Psoas muscle (tissue), 8 donors: ENCODE measurements around the gene CNKSR2. TPM values are rescaled to one million over a fixed set of nuclear protein-coding genes. Genes with fewer than 3 reads are reported as not detected.

Experiments used
- ATAC-seq, 4 donors: fragments of 200-7000 bp; cut with Tn5 transposase; one replicate each; pipeline ENCODE4 v1.9.1; 2020; ENCODE audit warnings: moderate library complexity in 3 of 4, mild to moderate bottlenecking in 2 of 4
- DNase-seq, 2 donors: peaks; one replicate each; pipeline ENCODE4 v3.0.0-alpha.2; 2020
- H3K27ac ChIP-seq: fragments of 200-600 bp; one replicate; pipeline ENCODE4 v1.8.0; 2022
- H3K27me3 ChIP-seq, 3 donors: fragments of 200-600 bp in 1 of 3; one replicate each; pipeline versions ENCODE4 v1.6.1 to v1.8.0; 2013 to 2022; ENCODE audit warnings: low read length in 2 of 3, mild to moderate bottlenecking in 2 of 3, moderate library complexity in 1 of 3; ENCODE audit not compliant: insufficient read depth in 3 of 3
- H3K36me3 ChIP-seq, 2 donors: fragments of 200-600 bp in 1 of 2; one replicate each; pipeline versions ENCODE4 v1.6.1 to v1.8.0; 2013 to 2022; ENCODE audit warnings: low read depth in 1 of 2, mild to moderate bottlenecking in 1 of 2, moderate library complexity in 1 of 2; ENCODE audit not compliant: insufficient read depth in 1 of 2
- H3K4me1 ChIP-seq: fragments of 200-600 bp; one replicate; pipeline ENCODE4 v1.8.0; 2022
- H3K4me3 ChIP-seq: fragments of 200-600 bp; one replicate; pipeline ENCODE4 v1.8.0; 2022; ENCODE audit warnings: mild to moderate bottlenecking
- H3K9me3 ChIP-seq: fragments of 200-600 bp; one replicate; pipeline ENCODE4 v1.8.0; 2022
- CTCF ChIP-seq: fragments of 200-600 bp; IDR thresholded peaks from one replicate; pipeline ENCODE4 v1.8.0; 2022; ENCODE audit warnings: antibody characterized with exemption
- WGBS, 3 donors: extraction: QIAGEN DNeasy Blood & Tissue Kit; methylation state at CpG; one replicate each; pipeline versions ENCODE4 v1.1.6 to v1.1.7; 2013; 5-methylcytosine and 5-hydroxymethylcytosine counted together
- intact Hi-C, 2 donors: fragments of 100-400 bp; cut with DNase I; formaldehyde crosslinking; loops; one replicate each; pipeline versions ENCODE4 v1.11.0 to v1.14.2; 2022
- polyA plus RNA-seq, 3 donors: library from polyadenylated mRNA; stranded (reverse); fragments of 200-250 nt; gene quantifications; one replicate each; pipeline ENCODE4 v1.2.3, GENCODE V29; 2013
- total RNA-seq, 4 donors: library from RNA; stranded (reverse); fragmentation: NEBNext Ultra II Directional in 2 of 4; extraction: Animal tissue kit (Norgen Biotek cat#: 25700) in 2 of 4; gene quantifications; one replicate each; pipeline versions ENCODE4 v1.2.1 to v1.2.4, GENCODE V29; 2021 to 2023
- donor health status: healthy with polysubstance abuse.
- donor health status: DM: no; HTN: no; CAD: no; lungs with moderate emphysema.
- donor health status: Bipolar disorder and iron deficiency.
- donor health status: healthy.
- donor health status: DM: yes; HTN: yes; CAD: no.
- donor health status: DM: no; HTN: no; CAD: no.
- donor health status: DM: no; HTN: no; CAD: no.
- donor health status: DM: yes; HTN: yes; CAD: no.

CNKSR2 gene
- total and polyA plus RNA-seq, 7 donors = 0.10 to 0.36 (median 0.16) TPM

GRCh38 chrX:21657318-21658151, 283.3 kb downstream of the CNKSR2 start:
- H3K4me3 ChIP-seq = peak overlapping the region; percentile 65
- ATAC-seq = peak; percentile 14 to 47 (median 29)

GRCh38 chrX:21658152-21658737, 284.0 kb downstream of the CNKSR2 start, which contains the start of gene KLHL34:
Gene KLHL34 (minus strand): TSS chrX:21658330. CDS start chrX:21657788, 542 bp downstream.
- Histone ChIP-seq H3K27ac (peak within 1 kb of the TSS; percentile 94), H3K36me3 (no peaks in the 10 kb centered on the region), H3K27me3 (no peaks in the 10 kb centered on the region), H3K4me3 (peak within 1 kb of the TSS; percentile 65), H3K9me3 (no peaks in the 10 kb centered on the region), H3K4me1 (no peaks in the 10 kb centered on the region)
- WGBS, 3 donors = 1 to 45% (median 4%) methylated on average over 20 to 60 of the region's 60 CpGs
- no peak for TF ChIP-seq CTCF
- ATAC-seq (peak; percentile 88 to 92 (median 89)), DNase-seq (peak; percentile 44 to 88)
- intact Hi-C loops = no loop called here

More at GRCh38 chrX:21657318-21658151, 283.3 kb downstream of the CNKSR2 start:
- Histone ChIP-seq H3K9me3 (no peaks in the 10 kb centered on the region), H3K27ac (peak overlapping the region; percentile 94), H3K4me1 (no peaks in the 10 kb centered on the region), H3K27me3 (no peaks in the 10 kb centered on the region), H3K36me3 (no peaks in the 10 kb centered on the region)
- intact Hi-C loops = no loop called here
- WGBS, 3 donors = 39 to 57% (median 44%) methylated on average over 36 to 57 of the region's 57 CpGs
- DNase-seq = peak; percentile 10 to 66
- TF ChIP-seq CTCF = no peak

GRCh38 chrX:21658746-21659145, 284.5 kb downstream of the CNKSR2 start:
- 2 to 34% (median 4%) methylated on average over 11 to 23 of the region's 23 CpGs for WGBS, 3 donors

GRCh38 chrX:21659320-21659719, 285.1 kb downstream of the CNKSR2 start:
- no peak for DNase-seq
- Histone ChIP-seq H3K27ac (peak overlapping the region; percentile 94), H3K9me3 (no peaks in the 10 kb centered on the region), H3K4me1 (no peaks in the 10 kb centered on the region), H3K36me3 (no peaks in the 10 kb centered on the region), H3K4me3 (peak overlapping the region; percentile 65), H3K27me3 (no peaks in the 10 kb centered on the region)
- TF ChIP-seq CTCF = no peak
- no peak for ATAC-seq
- 19 to 42% (median 40%) methylated on average over 3 of the region's 3 CpGs for WGBS, 3 donors
- intact Hi-C loops = no loop called here

More at GRCh38 chrX:21658746-21659145, 284.5 kb downstream of the CNKSR2 start:
- Histone ChIP-seq H3K27ac (peak overlapping the region; percentile 94), H3K9me3 (no peaks in the 10 kb centered on the region), H3K4me1 (no peaks in the 10 kb centered on the region), H3K27me3 (no peaks in the 10 kb centered on the region), H3K4me3 (peak overlapping the region; percentile 65), H3K36me3 (no peaks in the 10 kb centered on the region)
- DNase-seq = peak; percentile 27 to 72
- TF ChIP-seq CTCF = no peak
- ATAC-seq = peak; percentile 65 to 72 (median 68)
- intact Hi-C loops = no loop called here
